Measurements from ENCODE around the gene TGFBR3L.

DNA sequence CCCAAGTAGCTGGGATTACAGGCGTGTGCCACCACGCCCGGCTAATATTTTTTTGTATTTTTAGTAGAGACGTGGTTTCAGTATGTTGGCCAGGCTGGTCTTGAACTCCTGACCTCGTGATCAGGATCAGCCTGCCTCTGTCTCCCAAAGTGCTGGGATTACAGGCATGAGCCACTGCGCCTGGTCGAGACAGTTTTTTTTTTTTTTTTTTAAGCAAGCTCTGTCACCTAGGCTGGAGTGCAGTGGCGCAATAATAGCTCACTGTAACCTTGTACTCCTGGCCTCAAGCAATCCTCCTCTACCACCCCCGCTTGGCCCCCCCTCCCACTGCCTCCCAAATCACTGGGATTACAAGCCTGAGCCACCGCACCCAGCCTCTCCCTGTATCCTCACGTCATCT is 17.3 kb upstream of the TGFBR3L start:
- TF ChIP-seq, protein P1, sequence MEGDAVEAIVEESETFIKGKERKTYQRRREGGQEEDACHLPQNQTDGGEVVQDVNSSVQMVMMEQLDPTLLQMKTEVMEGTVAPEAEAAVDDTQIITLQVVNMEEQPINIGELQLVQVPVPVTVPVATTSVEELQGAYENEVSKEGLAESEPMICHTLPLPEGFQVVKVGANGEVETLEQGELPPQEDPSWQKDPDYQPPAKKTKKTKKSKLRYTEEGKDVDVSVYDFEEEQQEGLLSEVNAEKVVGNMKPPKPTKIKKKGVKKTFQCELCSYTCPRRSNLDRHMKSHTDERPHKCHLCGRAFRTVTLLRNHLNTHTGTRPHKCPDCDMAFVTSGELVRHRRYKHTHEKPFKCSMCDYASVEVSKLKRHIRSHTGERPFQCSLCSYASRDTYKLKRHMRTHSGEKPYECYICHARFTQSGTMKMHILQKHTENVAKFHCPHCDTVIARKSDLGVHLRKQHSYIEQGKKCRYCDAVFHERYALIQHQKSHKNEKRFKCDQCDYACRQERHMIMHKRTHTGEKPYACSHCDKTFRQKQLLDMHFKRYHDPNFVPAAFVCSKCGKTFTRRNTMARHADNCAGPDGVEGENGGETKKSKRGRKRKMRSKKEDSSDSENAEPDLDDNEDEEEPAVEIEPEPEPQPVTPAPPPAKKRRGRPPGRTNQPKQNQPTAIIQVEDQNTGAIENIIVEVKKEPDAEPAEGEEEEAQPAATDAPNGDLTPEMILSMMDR (IDR thresholded peaks at IDR 0.05), result no peak
- TF ChIP-seq NR2C2 (CRISPR knock-in tag; IDR thresholded peaks at IDR 0.05) (no peak), RELA (CRISPR knock-in tag; IDR thresholded peaks at IDR 0.05; ENCODE audit: borderline replicate concordance) (no peak), NR3C1 (CRISPR knock-in tag; conservative IDR thresholded peaks at IDR 0.05; ENCODE audit: low read depth) (no peak), ARID4B (CRISPR knock-in tag; IDR thresholded peaks at IDR 0.05; ENCODE audit: borderline replicate concordance) (no peak), ZNF138 (CRISPR knock-in tag; conservative IDR thresholded peaks at IDR 0.05) (no peak), NFYB (CRISPR knock-in tag; conservative IDR thresholded peaks at IDR 0.05; ENCODE audit: low read depth) (no peak), SP1 (CRISPR knock-in tag; conservative IDR thresholded peaks at IDR 0.05) (no peak), EMX1 (CRISPR knock-in tag; IDR thresholded peaks at IDR 0.05) (no peak)
